ENCODE results near the gene SNX8. TPM values are rescaled to one million over a fixed set of nuclear protein-coding genes. Genes with fewer than 3 reads are reported as not detected.

SNX8 gene
- polyA plus RNA-seq, 1 donor from 2014 or later = 5.7 TPM

GRCh38 chr7:2210551-2211258 lies 103.5 kb downstream of the SNX8 start:
- H3K9ac ChIP-seq (ENCODE audit: low read length) = no peak overlapping the region
- H3K27me3 ChIP-seq (ENCODE audit: insufficient read depth, low read depth, low read length) = no peaks in the 10 kb centered on the region
- no peaks in the 10 kb centered on the region for H3K9me2 ChIP-seq (ENCODE audit: insufficient read depth, low read length)
- no peak overlapping the region for H3K27ac ChIP-seq (ENCODE audit: low read length)
- H4K20me1 ChIP-seq (ENCODE audit: insufficient read depth) = no peaks in the 10 kb centered on the region
- H3K4me2 ChIP-seq (ENCODE audit: low read length) = no peak overlapping the region
- no peaks in the 10 kb centered on the region for H3K79me2 ChIP-seq (replicated peaks; ENCODE audit: insufficient read depth, low read length)
- H3K36me3 ChIP-seq (ENCODE audit: insufficient read depth, low read length) = peaks cover 7% of the 10 kb centered on the region
- no peaks in the 10 kb centered on the region for H3K9me3 ChIP-seq (ENCODE audit: low read length)
- no peak for TF ChIP-seq REST (IDR thresholded peaks at IDR 0.05; ENCODE audit: borderline replicate concordance)
- H2AFZ ChIP-seq (ENCODE audit: low read depth, low read length) = no peak overlapping the region
- H3F3A ChIP-seq (ENCODE audit: insufficient read depth, low read length, poor library complexity, severe bottlenecking) = no peaks in the 10 kb centered on the region
- no peak overlapping the region for H3K4me3 ChIP-seq (ENCODE audit: low read length)

GRCh38 chr7:2209961-2210323 lies 104.3 kb downstream of the SNX8 start:
- no peaks in the 10 kb centered on the region for H4K20me1 ChIP-seq (ENCODE audit: insufficient read depth)
- H3F3A ChIP-seq (ENCODE audit: insufficient read depth, low read length, poor library complexity, severe bottlenecking) = no peaks in the 10 kb centered on the region
- H3K9me3 ChIP-seq (ENCODE audit: low read length) = no peaks in the 10 kb centered on the region
- H3K36me3 ChIP-seq (ENCODE audit: insufficient read depth, low read length) = peaks cover 7% of the 10 kb centered on the region
- H3K9me2 ChIP-seq (ENCODE audit: insufficient read depth, low read length) = no peaks in the 10 kb centered on the region
- H3K4me3 ChIP-seq (ENCODE audit: low read length) = no peak overlapping the region
- H3K79me2 ChIP-seq (replicated peaks; ENCODE audit: insufficient read depth, low read length) = no peaks in the 10 kb centered on the region
- no peaks in the 10 kb centered on the region for H3K27me3 ChIP-seq (ENCODE audit: insufficient read depth, low read depth, low read length)
- TF ChIP-seq CTCF (IDR thresholded peaks at IDR 0.05; ENCODE audit: poor library complexity, severe bottlenecking) = no peak
- TF ChIP-seq POLR2AphosphoS5 (IDR thresholded peaks at IDR 0.05) = no peak
- no peak for TF ChIP-seq MXI1 (conservative IDR thresholded peaks at IDR 0.05; ENCODE audit: poor library complexity, severe bottlenecking)
- TF ChIP-seq REST (IDR thresholded peaks at IDR 0.05; ENCODE audit: borderline replicate concordance) = no peak
- no peak for TF ChIP-seq RAD21 (conservative IDR thresholded peaks at IDR 0.05)
- no peak for TF ChIP-seq SMC3 (conservative IDR thresholded peaks at IDR 0.05; ENCODE audit: poor library complexity)
- TF ChIP-seq EP300 (conservative IDR thresholded peaks at IDR 0.05; ENCODE audit: poor library complexity, severe bottlenecking) = no peak
- TF ChIP-seq TAF1 (IDR thresholded peaks at IDR 0.05; ENCODE audit: low read depth) = no peak
- no peak overlapping the region for H2AFZ ChIP-seq (ENCODE audit: low read depth, low read length)
- no peak overlapping the region for H3K4me2 ChIP-seq (ENCODE audit: low read length)
- H3K27ac ChIP-seq (ENCODE audit: low read length) = no peak overlapping the region
- H3K9ac ChIP-seq (ENCODE audit: low read length) = no peak overlapping the region

Data from neural cell (in vitro differentiated cells).